HL-60 (cell line): ENCODE data around the gene C11orf86.

Source experiments
- POLR2AphosphoS5 ChIP-seq: IDR thresholded peaks from 2 replicates; pipeline ENCODE4 v1.6.1; 2012; ENCODE audit warnings: low read depth
- TF ChIP-seq, protein P1 (sequence below): IDR thresholded peaks from one replicate; pipeline ENCODE4 v1.5.1; 2011; ENCODE audit warnings: low read length, control low read depth, inconsistent platforms; ENCODE audit not compliant: insufficient read depth

- TF ChIP-seq, protein P1, sequence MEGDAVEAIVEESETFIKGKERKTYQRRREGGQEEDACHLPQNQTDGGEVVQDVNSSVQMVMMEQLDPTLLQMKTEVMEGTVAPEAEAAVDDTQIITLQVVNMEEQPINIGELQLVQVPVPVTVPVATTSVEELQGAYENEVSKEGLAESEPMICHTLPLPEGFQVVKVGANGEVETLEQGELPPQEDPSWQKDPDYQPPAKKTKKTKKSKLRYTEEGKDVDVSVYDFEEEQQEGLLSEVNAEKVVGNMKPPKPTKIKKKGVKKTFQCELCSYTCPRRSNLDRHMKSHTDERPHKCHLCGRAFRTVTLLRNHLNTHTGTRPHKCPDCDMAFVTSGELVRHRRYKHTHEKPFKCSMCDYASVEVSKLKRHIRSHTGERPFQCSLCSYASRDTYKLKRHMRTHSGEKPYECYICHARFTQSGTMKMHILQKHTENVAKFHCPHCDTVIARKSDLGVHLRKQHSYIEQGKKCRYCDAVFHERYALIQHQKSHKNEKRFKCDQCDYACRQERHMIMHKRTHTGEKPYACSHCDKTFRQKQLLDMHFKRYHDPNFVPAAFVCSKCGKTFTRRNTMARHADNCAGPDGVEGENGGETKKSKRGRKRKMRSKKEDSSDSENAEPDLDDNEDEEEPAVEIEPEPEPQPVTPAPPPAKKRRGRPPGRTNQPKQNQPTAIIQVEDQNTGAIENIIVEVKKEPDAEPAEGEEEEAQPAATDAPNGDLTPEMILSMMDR: no peak
- no peak for TF ChIP-seq POLR2AphosphoS5
Measured at GRCh38 chr11:66937193-66937733, 37.8 kb upstream of the C11orf86 start.
